ENCODE results near the gene PSMB9. TPM values are rescaled to one million over a fixed set of nuclear protein-coding genes. Genes with fewer than 3 reads are reported as not detected.
A peak's percentile ranks its signal among the peaks of the same experiment; 100 is the strongest.

The PSMB9 gene
- total RNA-seq, 4 donors from 2014 or later: 18.4 to 34.3 (median 20.0) TPM

- TF ChIP-seq POLR2A (IDR thresholded peaks at IDR 0.05) (no peak), EP300 (IDR thresholded peaks at IDR 0.05) (no peak), CTCF (IDR thresholded peaks at IDR 0.05) (no peak)
- Histone ChIP-seq H3K27me3 (no peaks in the 10 kb centered on the region), H3K36me3 (peaks cover 0 to 46% (median 7%) of the 10 kb centered on the region in 3 donors), H3K4me3 (no peak overlapping the region), H3K27ac (peak overlapping the region in 2 of 4 donors; percentile 29 to 94), H3K9me3 (no peaks in the 10 kb centered on the region), H3K4me1 (peaks cover 0 to 44% (median 26%) of the 10 kb centered on the region in 4 donors)
- 92 to 98% methylated on average over 6 of the region's 6 CpGs for WGBS, 2 donors
- DNase-seq (ENCODE audit: low spot score in 2 of 2): no peak
Observed at GRCh38 chr6:32842021-32842650, 11.9 kb upstream of the PSMB9 start.

GRCh38 chr6:32842690-32843089 lies 11.3 kb upstream of the PSMB9 start:
- 83 to 88% methylated on average over 8 of the region's 8 CpGs for WGBS, 2 donors
- no peak for TF ChIP-seq CTCF (IDR thresholded peaks at IDR 0.05)
- no peak for TF ChIP-seq POLR2A (IDR thresholded peaks at IDR 0.05)
- TF ChIP-seq EP300 (IDR thresholded peaks at IDR 0.05): no peak
- Histone ChIP-seq H3K4me1 (peaks cover 0 to 39% (median 22%) of the 10 kb centered on the region in 4 donors), H3K27ac (peak overlapping the region in 3 of 4 donors; percentile 94 to 99 (median 99)), H3K4me3 (peak overlapping the region in 2 of 4 donors; percentile 86 to 94), H3K9me3 (no peaks in the 10 kb centered on the region), H3K27me3 (no peaks in the 10 kb centered on the region), H3K36me3 (peaks cover 0 to 51% (median 9%) of the 10 kb centered on the region in 3 donors)
- no peak for DNase-seq (ENCODE audit: low spot score in 2 of 2)

DNA sequence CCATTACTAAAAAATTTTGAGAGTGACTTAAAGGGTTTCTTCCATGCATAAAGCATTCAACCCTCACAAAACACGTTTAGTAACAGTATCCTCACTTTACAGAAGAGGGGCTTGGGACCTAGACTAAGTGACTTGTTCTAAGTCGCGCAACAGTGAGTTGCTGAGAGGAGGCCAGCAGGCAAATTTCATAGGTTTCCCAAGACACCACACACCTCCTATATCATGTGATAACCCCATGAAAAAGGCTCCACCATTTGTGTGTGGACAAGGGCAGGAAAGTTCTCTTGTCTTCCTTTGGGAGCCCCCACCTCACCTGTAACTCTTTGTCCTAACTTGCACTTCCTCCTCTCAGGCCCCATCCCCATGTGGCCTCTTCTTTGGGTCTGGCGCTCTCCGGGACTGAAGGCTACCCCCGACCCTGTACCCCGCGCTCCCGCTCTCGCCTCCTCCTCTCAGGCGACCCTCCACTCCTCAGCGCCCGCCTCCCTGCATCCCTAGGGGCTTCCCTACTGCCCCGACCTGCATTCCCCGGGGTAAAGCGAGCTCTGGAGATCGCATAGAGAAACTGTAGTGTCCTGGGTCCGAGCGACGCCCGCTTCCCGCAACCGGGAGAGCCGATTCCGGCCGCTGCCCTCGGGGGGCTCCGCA lies 10.5 kb upstream of the PSMB9 start:
- WGBS, 2 donors: 7 to 8% methylated on average over 28 of the region's 28 CpGs
- peak overlapping the region; percentile 56 to 94 (median 76) for H3K4me3 ChIP-seq
- peak overlapping the region; percentile 92 to 99 (median 96) for H3K27ac ChIP-seq
- no peak for TF ChIP-seq POLR2A (IDR thresholded peaks at IDR 0.05)
- TF ChIP-seq CTCF (IDR thresholded peaks at IDR 0.05): no peak
- TF ChIP-seq EP300 (IDR thresholded peaks at IDR 0.05): no peak
- no peaks in the 10 kb centered on the region for H3K9me3 ChIP-seq
- H3K4me1 ChIP-seq: peaks cover 0 to 40% (median 19%) of the 10 kb centered on the region in 4 donors
- no peak for DNase-seq (ENCODE audit: low spot score in 2 of 2)
- no peaks in the 10 kb centered on the region for H3K27me3 ChIP-seq
- peaks cover 0 to 59% (median 17%) of the 10 kb centered on the region in 3 donors for H3K36me3 ChIP-seq

DNA sequence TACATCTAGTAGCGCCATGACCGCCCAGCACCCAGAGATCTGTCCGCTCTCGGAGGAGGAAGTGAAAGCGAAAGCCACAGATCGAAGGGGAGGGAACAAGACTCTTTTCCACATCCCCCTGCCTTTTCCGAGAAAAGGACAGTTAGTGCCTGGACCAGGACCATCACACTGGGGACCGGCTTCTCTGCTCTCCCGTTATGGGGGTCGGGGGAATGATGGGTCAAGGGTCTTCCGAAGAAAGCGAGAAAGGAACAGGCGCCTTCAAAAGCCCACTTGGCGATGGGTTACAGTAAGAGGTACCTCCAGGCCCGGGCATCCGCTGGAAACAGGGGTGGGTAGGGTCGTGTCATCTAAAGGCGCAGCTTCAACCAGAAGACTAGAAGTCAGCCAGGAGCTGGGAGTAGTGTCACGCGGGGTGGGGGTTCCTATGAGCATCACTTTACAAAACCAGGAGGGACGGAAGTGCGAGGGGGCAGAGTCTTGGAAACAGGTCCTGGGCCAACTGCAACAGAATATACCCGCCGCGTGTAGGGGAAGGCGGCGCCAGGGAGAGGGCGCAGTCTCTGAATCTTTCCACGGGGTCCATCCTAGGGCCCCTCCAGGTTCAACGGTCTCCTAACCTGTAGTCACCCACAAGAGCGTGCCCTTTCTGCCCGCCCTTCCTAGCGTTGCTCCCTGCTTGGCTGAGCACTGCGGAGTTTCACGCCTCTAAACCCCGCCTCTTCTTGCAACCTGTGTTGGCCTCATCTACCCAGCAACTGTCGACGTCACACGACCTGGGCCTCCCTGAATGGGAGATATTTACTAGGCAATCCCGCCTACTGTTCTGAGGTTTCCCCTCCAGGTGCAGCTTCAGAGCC lies 9.8 kb upstream of the PSMB9 start, which contains the start of gene PSMB8:
Gene PSMB8, minus strand, starts transcription at position 69 of the 860 bp plus-strand sequence. Its CDS starts 51 bp downstream, at position 18.
- peaks cover 0 to 38% (median 16%) of the 10 kb centered on the region in 4 donors for H3K4me1 ChIP-seq
- H3K9me3 ChIP-seq: no peaks in the 10 kb centered on the region
- TF ChIP-seq POLR2A (IDR thresholded peaks at IDR 0.05) (peak; percentile 93 to 95), EP300 (IDR thresholded peaks at IDR 0.05) (peak in 1 of 2 donors; percentile 98), CTCF (IDR thresholded peaks at IDR 0.05) (peak in 4 of 5 experiments; percentile 26 to 66 (median 46))
- WGBS, 2 donors: 0% methylated on average over 34 to 40 of the region's 40 CpGs
- H3K27ac ChIP-seq: peak within 1 kb of the TSS; percentile 92 to 99 (median 96)
- H3K27me3 ChIP-seq: no peaks in the 10 kb centered on the region
- peak; percentile 96 to 99 for DNase-seq (ENCODE audit: low spot score in 2 of 2)
- peaks cover 0 to 66% (median 21%) of the 10 kb centered on the region in 3 donors for H3K36me3 ChIP-seq
- H3K4me3 ChIP-seq: peak within 1 kb of the TSS; percentile 56 to 94 (median 76)
